Coronary artery (tissue), 2 donors: ENCODE data around the gene PTPN14.

Experiments
- DNase-seq: peaks from one replicate; pipeline ENCODE4 v3.0.0-alpha.2; 2017; ENCODE audit warnings: low spot score
- H3K27ac ChIP-seq, 2 donors: fragments of 200-600 bp; sonication (generic); one replicate each; pipeline ENCODE4 v1.5.1; 2016 to 2019
- H3K4me3 ChIP-seq: fragments of 200-600 bp; sonication (generic); 2 replicates; pipeline ENCODE4 v1.5.1; 2016; ENCODE audit warnings: mild to moderate bottlenecking, moderate library complexity
- CTCF ChIP-seq: fragments of 200-600 bp; sonication (generic); IDR thresholded peaks from one replicate; pipeline ENCODE4 v1.5.1; 2019; ENCODE audit warnings: antibody characterized with exemption

Gene PTPN14

GRCh38 chr1:214383381-214384372 lies 167.7 kb downstream of the PTPN14 start:
- H3K27ac ChIP-seq, result no peak overlapping the region
- no peak for TF ChIP-seq CTCF
- no peak for DNase-seq
- H3K4me3 ChIP-seq, result no peak overlapping the region

DNA sequence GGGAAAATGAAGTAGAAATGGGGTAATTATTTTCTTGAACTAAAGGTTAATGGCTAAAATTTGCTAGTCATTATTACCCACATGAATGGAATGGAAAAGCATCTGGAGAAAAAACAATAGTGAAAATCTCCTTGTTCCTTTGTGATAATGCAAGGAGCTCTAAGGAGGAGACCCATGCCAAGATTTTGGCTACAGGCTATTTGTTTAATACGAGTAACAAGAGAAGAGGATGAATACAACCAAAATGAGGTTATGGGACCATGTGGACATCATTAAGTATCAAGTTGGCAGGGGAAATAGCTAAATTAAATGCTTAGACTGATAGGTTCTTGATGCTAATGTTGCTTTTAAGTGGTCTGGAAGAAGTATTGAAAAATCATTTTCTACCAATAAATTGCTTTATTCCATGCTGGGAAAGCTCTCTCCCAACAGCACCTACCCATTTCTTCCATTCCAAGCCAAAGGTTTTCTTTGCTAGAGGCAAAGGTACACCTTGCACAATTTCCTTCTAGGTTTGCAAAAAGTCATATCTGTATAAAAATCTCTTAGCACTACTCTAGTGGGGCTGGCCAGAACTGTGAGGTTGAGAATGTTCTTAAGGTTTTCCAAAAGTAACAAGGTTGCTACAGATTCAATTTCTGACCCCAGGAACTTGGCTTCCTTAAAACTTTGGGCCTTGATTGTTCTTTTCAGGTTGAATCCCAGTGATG lies 170.3 kb downstream of the PTPN14 start:
- no peak overlapping the region for H3K27ac ChIP-seq
- TF ChIP-seq CTCF, result no peak
- no peak overlapping the region for H3K4me3 ChIP-seq
- no peak for DNase-seq

DNA sequence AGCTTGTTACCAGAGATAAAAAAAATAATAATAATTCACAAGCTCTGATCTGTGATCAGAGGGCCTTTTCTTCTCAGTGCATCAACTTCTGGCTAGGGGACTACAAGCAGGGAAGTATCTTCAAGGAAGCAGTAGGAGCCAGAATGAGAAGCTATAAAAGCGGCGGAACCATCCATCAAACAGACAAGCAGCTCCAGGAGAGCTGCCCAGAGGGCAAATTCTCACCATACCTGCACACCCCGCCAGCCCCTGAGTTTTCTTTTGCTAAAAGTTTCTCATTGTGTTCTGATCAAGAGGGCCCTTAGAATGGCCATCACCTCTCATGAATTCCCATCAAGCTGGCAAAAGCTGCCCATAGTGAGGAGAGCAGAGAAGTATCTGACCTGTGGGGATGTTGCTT lies 171.0 kb downstream of the PTPN14 start:
- H3K4me3 ChIP-seq, result no peak overlapping the region
- TF ChIP-seq CTCF, result no peak
- no peak for DNase-seq
- H3K27ac ChIP-seq, result no peak overlapping the region

GRCh38 chr1:214379236-214379970 lies 172.0 kb downstream of the PTPN14 start:
- no peak for DNase-seq
- peak overlapping the region in 1 of 2 donors; percentile 18 for H3K27ac ChIP-seq
- TF ChIP-seq CTCF, result no peak
- H3K4me3 ChIP-seq, result no peak overlapping the region

- DNase-seq, result no peak
- no peak for TF ChIP-seq CTCF
- H3K27ac ChIP-seq, result peak overlapping the region in 1 of 2 donors; percentile 83
- no peak overlapping the region for H3K4me3 ChIP-seq
Measured at GRCh38 chr1:214378492-214378891, 172.9 kb downstream of the PTPN14 start.

DNA sequence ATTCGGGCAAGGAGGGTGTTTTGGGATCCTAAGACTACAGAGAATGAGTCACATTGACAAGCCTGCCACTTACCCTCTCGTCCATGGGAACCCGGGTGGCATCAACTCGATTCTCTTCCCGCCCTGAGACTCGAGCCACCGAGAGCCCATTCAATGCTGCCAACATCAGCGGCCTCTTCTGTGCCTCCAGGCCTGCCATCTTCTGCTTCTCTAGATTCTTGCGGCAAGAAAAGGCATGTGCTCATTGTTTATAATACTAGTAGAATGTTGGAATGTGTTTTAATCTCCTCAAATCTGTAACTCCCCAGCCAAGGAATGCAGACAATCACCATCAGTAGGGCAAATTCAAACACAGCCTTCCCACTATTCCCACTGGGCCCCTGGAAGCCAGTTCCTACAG lies 173.5 kb downstream of the PTPN14 start:
- DNase-seq, result no peak
- Histone ChIP-seq H3K4me3 (peak overlapping the region; percentile 24), H3K27ac (peak overlapping the region in 1 of 2 donors; percentile 83)
- no peak for TF ChIP-seq CTCF
